Type B pancreatic cell (in vitro differentiated cells): ENCODE results near the gene KAZN. TPM values are rescaled to one million over a fixed set of nuclear protein-coding genes. Genes with fewer than 3 reads are reported as not detected.

Experiments
- DNase-seq: peaks from one replicate; pipeline ENCODE4 v3.0.0; 2021; ENCODE audit warnings: mixed read lengths; ENCODE audit not compliant: unreplicated experiment; ENCODE audit errors: extremely low spot score
- H3K27ac Mint-ChIP-seq: 2 replicates; pipeline ENCODE4 v1.8.0; 2021; ENCODE audit warnings: mild to moderate bottlenecking, mixed read lengths
- H3K27me3 Mint-ChIP-seq: 2 replicates; pipeline ENCODE4 v1.8.0; 2021; ENCODE audit warnings: mixed read lengths
- H3K36me3 Mint-ChIP-seq: 2 replicates; pipeline ENCODE4 v1.8.0; 2021; ENCODE audit warnings: mixed read lengths
- H3K4me1 Mint-ChIP-seq: one replicate; pipeline ENCODE4 v1.8.0; 2021; ENCODE audit warnings: mixed read lengths; ENCODE audit not compliant: unreplicated experiment
- H3K4me3 Mint-ChIP-seq: 2 replicates; pipeline ENCODE4 v1.8.0; 2021; ENCODE audit warnings: mild to moderate bottlenecking, mixed read lengths
- H3K9me3 Mint-ChIP-seq: 2 replicates; pipeline ENCODE4 v1.8.0; 2021; ENCODE audit warnings: mixed read lengths
- total RNA-seq: library from RNA; stranded (reverse); gene quantifications from 2 replicates; pipeline ENCODE4 v1.2.1, GENCODE V29; 2021; ENCODE audit warnings: low replicate concordance
- TF ChIP-seq, protein P1 (sequence below): fragments of 200-600 bp; sonication (generic); conservative IDR thresholded peaks from 2 replicates; pipeline ENCODE4 v1.5.0; 2021; ENCODE audit warnings: antibody characterized with exemption, mild to moderate bottlenecking

The KAZN gene
- total RNA-seq, 1 donor from 2014 or later, result 33.7 TPM

DNA sequence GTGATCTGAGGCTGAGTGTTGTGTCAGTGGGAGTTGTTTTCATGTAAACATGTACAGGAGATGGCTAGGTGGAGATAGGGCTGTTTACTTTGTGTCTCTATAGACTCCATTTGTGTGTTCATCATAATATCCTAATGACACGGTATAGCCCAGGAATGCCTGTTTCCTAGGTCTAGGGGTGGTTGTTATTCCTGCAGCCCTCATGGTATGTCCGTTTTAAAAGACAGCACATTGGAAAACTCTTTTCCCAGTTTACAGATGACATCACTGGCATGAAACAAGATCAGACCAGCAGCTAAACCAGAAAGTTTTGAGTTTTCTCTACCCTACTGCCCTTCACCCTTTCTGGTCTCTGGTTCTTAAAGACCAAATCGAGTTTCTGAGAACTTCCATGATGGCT is 327.7 kb downstream of the KAZN start:
- Mint-ChIP-seq H3K27me3 (peaks cover 13% of the 10 kb centered on the region), H3K4me3 (peak overlapping the region; percentile 95), H3K9me3 (no peaks in the 10 kb centered on the region), H3K27ac (peak overlapping the region; percentile 39), H3K4me1 (peaks cover 57% of the 10 kb centered on the region), H3K36me3 (no peaks in the 10 kb centered on the region)
- TF ChIP-seq, protein P1, sequence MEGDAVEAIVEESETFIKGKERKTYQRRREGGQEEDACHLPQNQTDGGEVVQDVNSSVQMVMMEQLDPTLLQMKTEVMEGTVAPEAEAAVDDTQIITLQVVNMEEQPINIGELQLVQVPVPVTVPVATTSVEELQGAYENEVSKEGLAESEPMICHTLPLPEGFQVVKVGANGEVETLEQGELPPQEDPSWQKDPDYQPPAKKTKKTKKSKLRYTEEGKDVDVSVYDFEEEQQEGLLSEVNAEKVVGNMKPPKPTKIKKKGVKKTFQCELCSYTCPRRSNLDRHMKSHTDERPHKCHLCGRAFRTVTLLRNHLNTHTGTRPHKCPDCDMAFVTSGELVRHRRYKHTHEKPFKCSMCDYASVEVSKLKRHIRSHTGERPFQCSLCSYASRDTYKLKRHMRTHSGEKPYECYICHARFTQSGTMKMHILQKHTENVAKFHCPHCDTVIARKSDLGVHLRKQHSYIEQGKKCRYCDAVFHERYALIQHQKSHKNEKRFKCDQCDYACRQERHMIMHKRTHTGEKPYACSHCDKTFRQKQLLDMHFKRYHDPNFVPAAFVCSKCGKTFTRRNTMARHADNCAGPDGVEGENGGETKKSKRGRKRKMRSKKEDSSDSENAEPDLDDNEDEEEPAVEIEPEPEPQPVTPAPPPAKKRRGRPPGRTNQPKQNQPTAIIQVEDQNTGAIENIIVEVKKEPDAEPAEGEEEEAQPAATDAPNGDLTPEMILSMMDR, result no peak
- DNase-seq, result no peak

DNA sequence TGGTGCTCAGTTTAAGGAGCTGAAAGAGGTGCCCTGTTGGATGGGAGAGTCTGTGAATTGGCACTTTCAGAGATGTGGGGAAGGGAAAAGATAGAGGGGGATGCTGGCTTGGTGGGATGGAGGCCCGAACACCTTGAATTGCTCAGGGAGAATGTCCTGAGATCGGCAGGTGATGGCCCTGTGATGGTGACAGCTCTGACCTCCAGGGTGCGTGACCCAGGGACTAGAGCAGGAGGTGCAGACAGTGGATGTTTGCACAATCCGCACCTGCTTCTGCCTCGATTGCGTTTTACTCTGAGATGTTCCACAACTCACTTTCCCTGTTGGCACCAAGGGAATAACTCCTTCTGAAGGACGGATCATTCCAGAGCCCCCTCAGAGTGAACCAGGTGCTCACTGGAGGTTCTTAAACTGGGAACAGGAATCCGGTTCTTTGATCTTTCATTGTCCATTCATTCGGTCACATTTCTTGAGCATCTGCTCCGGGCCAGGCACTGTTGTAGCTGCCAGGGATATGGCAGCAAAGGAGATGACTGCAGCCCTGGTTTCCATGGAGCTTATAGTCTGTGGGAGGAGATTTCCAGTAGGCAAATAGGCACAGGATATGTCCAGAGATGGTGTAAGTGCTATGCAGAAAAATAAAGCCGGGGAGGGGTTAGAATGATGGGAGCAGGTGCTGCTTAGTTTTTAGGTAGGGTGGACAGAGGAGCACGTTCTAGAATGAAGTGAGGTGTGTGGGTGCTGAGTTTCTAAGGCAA is 328.5 kb downstream of the KAZN start:
- TF ChIP-seq, protein P1, result no peak
- H3K4me1 Mint-ChIP-seq, result peaks cover 61% of the 10 kb centered on the region
- peak overlapping the region; percentile 60 for H3K4me3 Mint-ChIP-seq
- peaks cover 13% of the 10 kb centered on the region for H3K27me3 Mint-ChIP-seq
- H3K9me3 Mint-ChIP-seq, result no peaks in the 10 kb centered on the region
- DNase-seq, result no peak
- no peaks in the 10 kb centered on the region for H3K36me3 Mint-ChIP-seq
- H3K27ac Mint-ChIP-seq, result peak overlapping the region; percentile 28

DNA sequence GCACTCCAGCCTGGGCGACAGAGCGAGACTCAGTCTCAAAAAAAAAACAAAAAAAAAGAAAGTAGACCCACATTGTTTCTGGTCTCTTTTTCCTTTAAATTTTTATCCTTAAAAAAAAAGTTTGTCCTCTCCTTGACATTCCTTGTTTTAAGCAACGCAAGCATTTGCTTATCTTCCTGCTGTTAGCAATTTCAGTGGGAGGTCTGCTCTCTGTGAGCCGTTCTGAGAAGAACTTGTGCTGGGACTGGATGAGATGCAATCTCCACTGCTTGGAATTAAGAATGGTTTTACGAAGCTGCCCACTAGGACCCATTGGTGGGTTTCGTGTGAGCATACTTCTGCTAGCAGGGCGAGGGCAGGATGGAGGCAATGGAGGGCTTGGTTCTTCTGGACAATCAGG is 329.9 kb downstream of the KAZN start:
- H3K4me3 Mint-ChIP-seq, result no peak overlapping the region
- H3K27ac Mint-ChIP-seq, result no peak overlapping the region
- DNase-seq, result no peak
- H3K36me3 Mint-ChIP-seq, result no peaks in the 10 kb centered on the region
- peaks cover 55% of the 10 kb centered on the region for H3K4me1 Mint-ChIP-seq
- H3K27me3 Mint-ChIP-seq, result peaks cover 13% of the 10 kb centered on the region
- H3K9me3 Mint-ChIP-seq, result no peaks in the 10 kb centered on the region
- TF ChIP-seq, protein P1, result no peak

DNA sequence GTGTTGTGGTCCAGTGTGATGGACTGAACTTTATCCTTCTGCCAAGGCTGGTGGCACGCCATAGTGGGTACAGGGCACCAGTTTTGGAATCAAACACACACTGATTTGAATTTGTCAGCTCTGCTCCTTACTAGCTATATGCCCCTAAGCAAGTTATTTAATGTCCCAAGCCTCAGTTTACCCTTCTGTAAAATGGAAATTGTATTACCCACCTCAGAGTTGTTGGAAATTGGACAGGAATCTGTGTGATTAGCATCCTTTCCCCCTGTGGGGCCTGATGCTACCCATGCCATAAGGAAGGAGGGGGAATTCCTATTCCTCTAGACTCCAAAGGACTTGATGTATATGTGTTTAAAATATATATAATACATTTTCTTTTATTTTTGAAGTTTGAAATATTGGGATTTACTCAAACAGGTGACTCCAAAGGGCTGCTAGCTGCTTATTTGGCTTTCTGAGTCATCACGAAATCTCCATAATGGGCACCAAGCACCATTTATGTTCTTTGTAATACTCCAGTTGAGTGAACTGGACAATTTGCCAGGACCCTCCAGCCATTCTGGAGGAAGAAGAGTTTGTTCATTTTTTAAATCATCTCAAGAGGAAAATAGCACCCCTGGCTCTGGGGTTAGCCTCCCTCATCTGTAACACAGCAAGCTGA is 330.5 kb downstream of the KAZN start:
- DNase-seq, result no peak
- no peaks in the 10 kb centered on the region for H3K36me3 Mint-ChIP-seq
- peaks cover 13% of the 10 kb centered on the region for H3K27me3 Mint-ChIP-seq
- peaks cover 53% of the 10 kb centered on the region for H3K4me1 Mint-ChIP-seq
- H3K27ac Mint-ChIP-seq, result peak overlapping the region; percentile 77
- H3K9me3 Mint-ChIP-seq, result no peaks in the 10 kb centered on the region
- peak overlapping the region; percentile 24 for H3K4me3 Mint-ChIP-seq
- TF ChIP-seq, protein P1, result no peak

DNA sequence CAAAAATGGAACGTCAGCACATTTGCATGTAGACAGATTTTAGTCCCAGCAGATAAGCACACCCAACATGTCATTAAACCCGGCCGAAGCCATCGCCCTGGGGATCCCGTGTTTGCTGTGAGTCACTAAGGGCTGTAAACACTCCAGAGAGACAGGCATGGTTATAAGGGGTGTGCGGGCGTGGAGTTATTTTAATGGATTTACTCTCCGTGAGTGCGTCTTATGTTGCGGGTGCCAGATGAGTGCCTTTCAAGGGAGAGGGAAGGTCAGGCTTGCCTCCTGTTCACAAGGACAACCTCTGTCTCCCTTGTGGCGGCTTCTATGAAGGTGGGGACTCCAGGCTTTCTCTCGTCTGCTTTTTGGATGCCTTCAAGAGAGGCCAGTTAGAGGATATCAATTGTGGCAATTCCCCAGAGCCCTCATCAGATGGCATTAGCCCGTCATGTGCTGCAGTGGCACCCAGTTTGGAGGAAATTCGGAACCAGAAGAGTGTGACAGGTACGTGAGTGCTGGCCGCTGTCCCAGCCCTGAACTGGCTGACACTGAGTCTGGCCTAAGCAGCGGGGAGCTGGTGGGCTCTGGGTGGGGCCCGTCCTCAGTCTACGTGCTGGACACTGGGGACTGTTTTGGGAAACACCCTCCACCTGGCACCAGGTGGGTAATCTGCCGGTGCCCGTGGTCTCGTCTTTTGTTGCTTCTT is 331.2 kb downstream of the KAZN start:
- H3K27me3 Mint-ChIP-seq, result peaks cover 13% of the 10 kb centered on the region
- H3K36me3 Mint-ChIP-seq, result no peaks in the 10 kb centered on the region
- TF ChIP-seq, protein P1, result no peak
- peaks cover 53% of the 10 kb centered on the region for H3K4me1 Mint-ChIP-seq
- no peaks in the 10 kb centered on the region for H3K9me3 Mint-ChIP-seq
- no peak for DNase-seq
- peak overlapping the region; percentile 24 for H3K4me3 Mint-ChIP-seq
- peak overlapping the region; percentile 77 for H3K27ac Mint-ChIP-seq
